ENCODE data around the gene TNRC6C. TPM values are rescaled to one million over a fixed set of nuclear protein-coding genes. Genes with fewer than 3 reads are reported as not detected.
A peak's percentile ranks its signal among the peaks of the same experiment; 100 is the strongest.

The TNRC6C gene
- total RNA-seq, 4 donors from 2014 or later = 4.8 to 14.5 (median 11.6) TPM

DNA sequence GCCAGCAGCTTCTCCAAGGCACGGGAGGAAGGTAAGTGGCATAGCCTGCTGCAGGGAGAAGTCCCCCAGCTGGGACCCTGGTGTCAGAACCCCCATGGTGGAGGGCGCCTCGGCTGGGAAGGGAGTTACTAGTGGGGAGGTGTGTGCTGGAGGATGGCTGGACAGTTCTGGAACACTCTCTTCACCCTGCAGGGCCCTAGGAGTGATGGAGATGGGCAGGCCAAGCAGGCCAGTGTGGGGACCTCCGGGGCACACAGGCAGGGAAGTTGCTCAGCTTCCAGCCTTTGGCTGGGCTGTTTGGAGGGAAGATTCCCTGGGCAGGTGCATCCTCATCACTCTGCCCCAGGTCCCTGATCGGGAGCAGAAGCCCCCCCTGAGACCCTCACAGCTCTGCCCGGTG lies 188.4 kb downstream of the TNRC6C start:
- WGBS = 91% methylated on average over 4 of the region's 6 CpGs
- H3K4me1 ChIP-seq = peaks cover 66% of the 10 kb centered on the region
- H3K27me3 ChIP-seq = no peaks in the 10 kb centered on the region
- H3K36me3 ChIP-seq = no peaks in the 10 kb centered on the region
- H3K9me3 ChIP-seq = no peaks in the 10 kb centered on the region
- no peak overlapping the region for H3K4me3 ChIP-seq
- TF ChIP-seq EP300 (IDR thresholded peaks at IDR 0.05) = no peak
- TF ChIP-seq POLR2A (IDR thresholded peaks at IDR 0.05) = no peak
- no peak for TF ChIP-seq CTCF (IDR thresholded peaks at IDR 0.05)
- no peak for TF ChIP-seq POLR2AphosphoS5 (IDR thresholded peaks at IDR 0.05)
- DNase-seq (ENCODE audit: low spot score in 2 of 2) = no peak
- no peak overlapping the region for H3K27ac ChIP-seq

- H3K4me3 ChIP-seq = no peak overlapping the region
- no peak for DNase-seq (ENCODE audit: low spot score in 2 of 2)
- no peaks in the 10 kb centered on the region for H3K9me3 ChIP-seq
- 47% methylated on average over 8 of the region's 8 CpGs for WGBS
- no peak for TF ChIP-seq CTCF (IDR thresholded peaks at IDR 0.05)
- TF ChIP-seq POLR2AphosphoS5 (IDR thresholded peaks at IDR 0.05) = no peak
- no peak for TF ChIP-seq POLR2A (IDR thresholded peaks at IDR 0.05)
- no peak for TF ChIP-seq EP300 (IDR thresholded peaks at IDR 0.05)
- peaks cover 61% of the 10 kb centered on the region for H3K4me1 ChIP-seq
- no peaks in the 10 kb centered on the region for H3K27me3 ChIP-seq
- H3K36me3 ChIP-seq = no peaks in the 10 kb centered on the region
- no peak overlapping the region for H3K27ac ChIP-seq
Observed at GRCh38 chr17:78147315-78147998, 189.0 kb downstream of the TNRC6C start.

GRCh38 chr17:78148286-78149016 lies 189.9 kb downstream of the TNRC6C start:
- WGBS = 76% methylated on average over 14 of the region's 14 CpGs
- H3K4me1 ChIP-seq = peaks cover 52% of the 10 kb centered on the region
- no peaks in the 10 kb centered on the region for H3K36me3 ChIP-seq
- H3K27me3 ChIP-seq = no peaks in the 10 kb centered on the region
- no peak overlapping the region for H3K27ac ChIP-seq
- H3K9me3 ChIP-seq = no peaks in the 10 kb centered on the region
- no peak for DNase-seq (ENCODE audit: low spot score in 2 of 2)
- TF ChIP-seq POLR2A (IDR thresholded peaks at IDR 0.05) = no peak
- H3K4me3 ChIP-seq = no peak overlapping the region

DNA sequence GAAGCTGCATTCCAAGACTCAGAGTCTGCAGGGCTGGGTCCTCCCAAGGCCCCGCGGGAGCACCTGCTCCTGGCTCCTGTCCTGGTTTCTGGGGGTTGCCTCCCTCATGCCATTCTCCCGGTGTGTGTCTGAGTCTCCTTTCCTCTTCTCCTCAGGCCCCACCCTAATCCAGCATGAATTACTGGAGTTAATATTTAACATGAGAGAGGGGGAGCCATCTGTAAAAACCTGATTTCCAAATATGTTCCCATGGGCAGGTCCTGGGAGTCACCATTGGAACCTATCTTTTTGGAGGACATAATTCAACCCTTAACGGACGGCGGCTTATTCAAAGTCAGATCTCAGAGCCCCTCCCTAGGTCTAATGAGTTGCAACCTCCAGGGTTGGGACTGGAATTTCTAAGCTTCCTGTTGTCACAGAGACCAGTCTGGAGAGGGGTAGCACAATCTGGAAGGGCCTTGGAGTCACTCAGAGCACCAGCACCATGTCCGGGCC lies 193.1 kb downstream of the TNRC6C start:
- peak overlapping the region; percentile 53 for H3K27ac ChIP-seq
- no peaks in the 10 kb centered on the region for H3K27me3 ChIP-seq
- no peaks in the 10 kb centered on the region for H3K9me3 ChIP-seq
- H3K4me3 ChIP-seq = no peak overlapping the region
- 31% methylated on average over 5 of the region's 7 CpGs for WGBS
- DNase-seq (ENCODE audit: low spot score in 2 of 2) = no peak
- no peaks in the 10 kb centered on the region for H3K36me3 ChIP-seq
- peaks cover 26% of the 10 kb centered on the region for H3K4me1 ChIP-seq
- TF ChIP-seq POLR2A (IDR thresholded peaks at IDR 0.05) (no peak), CTCF (IDR thresholded peaks at IDR 0.05) (no peak)

GRCh38 chr17:78154903-78155811 lies 196.7 kb downstream of the TNRC6C start:
- no peak overlapping the region for H3K4me3 ChIP-seq
- no peaks in the 10 kb centered on the region for H3K27me3 ChIP-seq
- TF ChIP-seq EP300 (IDR thresholded peaks at IDR 0.05) = no peak
- no peak for TF ChIP-seq POLR2A (IDR thresholded peaks at IDR 0.05)
- TF ChIP-seq POLR2AphosphoS5 (IDR thresholded peaks at IDR 0.05) = no peak
- TF ChIP-seq CTCF (IDR thresholded peaks at IDR 0.05) = no peak
- no peaks in the 10 kb centered on the region for H3K36me3 ChIP-seq
- peaks cover 30% of the 10 kb centered on the region for H3K4me1 ChIP-seq
- no peak overlapping the region for H3K27ac ChIP-seq
- DNase-seq (ENCODE audit: low spot score in 2 of 2) = no peak
- 76% methylated on average over 11 of the region's 11 CpGs for WGBS
- no peaks in the 10 kb centered on the region for H3K9me3 ChIP-seq

Other genes starting within 250 kb of the TNRC6C start
- 10 to 100 TPM; 27.9 to 48.8 (median 32.0) TPM for gene TMC6, start 170.1 kb downstream of the TNRC6C start, total RNA-seq
- gene TMC8, start 172.1 kb downstream of the TNRC6C start, total RNA-seq = 1 to 10 TPM in 2 of 4 donors, under 1 TPM in 2; 0.36 to 6.4 (median 1.8) TPM
- 1 to 10 TPM in 3 of 4 donors, not detected in 1; 1.4 to 2.7 (median 2.1) TPM for gene C17orf99, start 187.7 kb downstream of the TNRC6C start, total RNA-seq
- 100 to 1,000 TPM; 127 to 139 (median 133) TPM for gene SYNGR2, start 209.9 kb downstream of the TNRC6C start, total RNA-seq
- gene TK1, start 228.3 kb downstream of the TNRC6C start, total RNA-seq = 1 to 10 TPM; 1.0 to 9.1 (median 7.0) TPM
- 10 to 100 TPM; 43.9 to 78.3 (median 66.1) TPM for gene AFMID, start 228.7 kb downstream of the TNRC6C start, total RNA-seq

Data from suprapubic skin (tissue), 4 donors.